ENCODE data around the gene CACNA1C. TPM values are rescaled to one million over a fixed set of nuclear protein-coding genes. Genes with fewer than 3 reads are reported as not detected.

Gene CACNA1C
- total and polyA plus RNA-seq, 2 donors (not counting 1 experiment from before 2014, with no cell fraction given), result 0.01 to 0.02 TPM

- Histone ChIP-seq H3K4me2 (replicated peaks; ENCODE audit: low read depth, low read length, poor library complexity, severe bottlenecking) (no peak overlapping the region), H4K20me1 (ENCODE audit: control insufficient read depth, insufficient read depth, low read length, poor library complexity, severe bottlenecking) (no peaks in the 10 kb centered on the region), H3K27me3 (replicated peaks in 1 of 4; ENCODE audit: control extremely low read depth in 1 of 4, control insufficient read depth in 3 of 4, insufficient read depth in 4 of 4, low read length in 3 of 4) (no peaks in the 10 kb centered on the region), H3K36me3 (replicated peaks in 1 of 2; ENCODE audit: control extremely low read depth in 1 of 2, control insufficient read depth in 1 of 2, extremely low read depth in 1 of 2, insufficient read depth in 2 of 2, low read length in 1 of 2) (no peaks in the 10 kb centered on the region), H3K4me3 (ENCODE audit: control extremely low read depth in 1 of 5, extremely low read depth in 1 of 5, insufficient read depth in 1 of 5, low read depth in 2 of 5, low read length in 4 of 5) (no peak overlapping the region), H3K9me3 (ENCODE audit: control extremely low read depth in 1 of 3, control insufficient read depth in 2 of 3, insufficient read depth in 1 of 3, low read length in 2 of 3) (no peaks in the 10 kb centered on the region), H3K27ac (ENCODE audit: low read length in 2 of 2) (no peak overlapping the region), H3K79me2 (ENCODE audit: control insufficient read depth, insufficient read depth, low read length) (no peaks in the 10 kb centered on the region), H3K9ac (ENCODE audit: low read length) (no peak overlapping the region), H3K4me1 (ENCODE audit: control insufficient read depth in 2 of 2, insufficient read depth in 2 of 2, low read length in 2 of 2) (no peaks in the 10 kb centered on the region), H2AFZ (ENCODE audit: insufficient read depth, low read depth, low read length, poor library complexity, severe bottlenecking) (no peak overlapping the region)
- DNase-seq, result no peak
- Mint-ChIP-seq H3K4me3 (no peak overlapping the region), H3K9me3 (ENCODE audit: insufficient read depth) (no peaks in the 10 kb centered on the region), H3K4me1 (no peaks in the 10 kb centered on the region), H3K27me3 (no peaks in the 10 kb centered on the region), H3K27ac (no peak overlapping the region)
- 93% methylated on average over 3 of the region's 6 CpGs for WGBS (ENCODE audit: insufficient coverage)
- intact Hi-C loops (cut with micrococcal nuclease), result no loop called here
- TF ChIP-seq CTCF (IDR thresholded peaks at IDR 0.05) (no peak), EZH2 (IDR thresholded peaks at IDR 0.05; ENCODE audit: borderline replicate concordance, insufficient read depth, low read depth, low read length, poor library complexity, severe bottlenecking) (no peak)
- ChIA-PET POLR2A (no interaction called here), CTCF (interaction anchor here (0.7 kb wide), 1 partner anchor 166 kb away, joined by 4 read pairs; no protein-coding TSS in a partner anchor)
- no peak for ATAC-seq (ENCODE audit: low read depth)
Measured at GRCh38 chr12:2393996-2394395, 341.2 kb downstream of the CACNA1C start.

- no peaks in the 10 kb centered on the region for H3K27me3 ChIP-seq (replicated peaks in 1 of 4; ENCODE audit: control extremely low read depth in 1 of 4, control insufficient read depth in 3 of 4, insufficient read depth in 4 of 4, low read length in 3 of 4)
- H3K9me3 ChIP-seq (ENCODE audit: control extremely low read depth in 1 of 3, control insufficient read depth in 2 of 3, insufficient read depth in 1 of 3, low read length in 2 of 3), result no peaks in the 10 kb centered on the region
- no peak overlapping the region for H3K4me3 ChIP-seq (ENCODE audit: control extremely low read depth in 1 of 5, extremely low read depth in 1 of 5, insufficient read depth in 1 of 5, low read depth in 2 of 5, low read length in 4 of 5)
- no peaks in the 10 kb centered on the region for H3K79me2 ChIP-seq (ENCODE audit: control insufficient read depth, insufficient read depth, low read length)
- no peak overlapping the region for H3K9ac ChIP-seq (ENCODE audit: low read length)
- Mint-ChIP-seq H3K4me1 (no peaks in the 10 kb centered on the region), H3K27ac (no peak overlapping the region), H3K27me3 (no peaks in the 10 kb centered on the region), H3K4me3 (no peak overlapping the region), H3K9me3 (ENCODE audit: insufficient read depth) (no peaks in the 10 kb centered on the region)
- H3K36me3 ChIP-seq (replicated peaks in 1 of 2; ENCODE audit: control extremely low read depth in 1 of 2, control insufficient read depth in 1 of 2, extremely low read depth in 1 of 2, insufficient read depth in 2 of 2, low read length in 1 of 2), result no peaks in the 10 kb centered on the region
- ATAC-seq (ENCODE audit: low read depth) (no peak), DNase-seq (peak; percentile 30)
- intact Hi-C loops (cut with micrococcal nuclease), result no loop called here
- H4K20me1 ChIP-seq (ENCODE audit: control insufficient read depth, insufficient read depth, low read length, poor library complexity, severe bottlenecking), result no peaks in the 10 kb centered on the region
- ChIA-PET CTCF (interaction anchor here (0.8 kb wide), 1 partner anchor 18 kb away, joined by 3 read pairs; no protein-coding TSS in a partner anchor), POLR2A (no interaction called here)
- no peak overlapping the region for H2AFZ ChIP-seq (ENCODE audit: insufficient read depth, low read depth, low read length, poor library complexity, severe bottlenecking)
- H3K27ac ChIP-seq (ENCODE audit: low read length in 2 of 2), result no peak overlapping the region
- H3K4me1 ChIP-seq (ENCODE audit: control insufficient read depth in 2 of 2, insufficient read depth in 2 of 2, low read length in 2 of 2), result no peaks in the 10 kb centered on the region
- H3K4me2 ChIP-seq (replicated peaks; ENCODE audit: low read depth, low read length, poor library complexity, severe bottlenecking), result no peak overlapping the region
- TF ChIP-seq CTCF (IDR thresholded peaks at IDR 0.05), result peak; percentile 79
- TF ChIP-seq EZH2 (IDR thresholded peaks at IDR 0.05; ENCODE audit: borderline replicate concordance, insufficient read depth, low read depth, low read length, poor library complexity, severe bottlenecking), result no peak
- WGBS (ENCODE audit: insufficient coverage), result 34% methylated on average over 4 of the region's 8 CpGs
Measured at GRCh38 chr12:2395354-2395977, 342.7 kb downstream of the CACNA1C start.

Measured in B cell (primary cell).